ENCODE data around the gene GPR39. TPM values are rescaled to one million over a fixed set of nuclear protein-coding genes. Genes with fewer than 3 reads are reported as not detected.

The GPR39 gene
- total and polyA plus RNA-seq, 2 donors from 2014 or later = 4.9 to 8.7 TPM

GRCh38 chr2:132620115-132620514 lies 203.5 kb downstream of the GPR39 start:
- intact Hi-C loops (cut with DNase I) = no loop called here
- Histone ChIP-seq H3K4me1 (ENCODE audit: control insufficient read depth in 2 of 3, insufficient read depth in 2 of 3, low read depth in 1 of 3, low read length in 3 of 3) (peaks cover 0 to 2% (median 0%) of the 10 kb centered on the region in 3 donors), H3K27ac (ENCODE audit: low read depth in 2 of 2, low read length in 2 of 2) (no peak overlapping the region), H3K36me3 (ENCODE audit: control insufficient read depth in 2 of 3, insufficient read depth in 3 of 3, low read length in 3 of 3) (no peaks in the 10 kb centered on the region), H3K27me3 (ENCODE audit: control insufficient read depth, insufficient read depth, low read length) (no peaks in the 10 kb centered on the region), H3K9me3 (ENCODE audit: control insufficient read depth in 2 of 3, insufficient read depth in 1 of 3, low read length in 3 of 3) (no peaks in the 10 kb centered on the region), H3K4me3 (ENCODE audit: low read length in 3 of 3) (no peak overlapping the region), H3K9ac (ENCODE audit: low read length in 3 of 3) (no peak overlapping the region)
- no peak for FAIRE-seq
- no peak for TF ChIP-seq CTCF (IDR thresholded peaks at IDR 0.05; ENCODE audit: borderline replicate concordance, extremely low read depth, insufficient read depth)
- no peak for DNase-seq

- no peak overlapping the region for H3K9ac ChIP-seq (ENCODE audit: low read length in 3 of 3)
- intact Hi-C loops (cut with DNase I) = no loop called here
- H3K9me3 ChIP-seq (ENCODE audit: control insufficient read depth in 2 of 3, insufficient read depth in 1 of 3, low read length in 3 of 3) = no peaks in the 10 kb centered on the region
- DNase-seq (no peak), FAIRE-seq (no peak)
- no peak overlapping the region for H3K27ac ChIP-seq (ENCODE audit: low read depth in 2 of 2, low read length in 2 of 2)
- peaks cover 0 to 2% (median 0%) of the 10 kb centered on the region in 3 donors for H3K4me1 ChIP-seq (ENCODE audit: control insufficient read depth in 2 of 3, insufficient read depth in 2 of 3, low read depth in 1 of 3, low read length in 3 of 3)
- H3K27me3 ChIP-seq (ENCODE audit: control insufficient read depth, insufficient read depth, low read length) = no peaks in the 10 kb centered on the region
- no peaks in the 10 kb centered on the region for H3K36me3 ChIP-seq (ENCODE audit: control insufficient read depth in 2 of 3, insufficient read depth in 3 of 3, low read length in 3 of 3)
- no peak overlapping the region for H3K4me3 ChIP-seq (ENCODE audit: low read length in 3 of 3)
- TF ChIP-seq CTCF (IDR thresholded peaks at IDR 0.05; ENCODE audit: borderline replicate concordance, extremely low read depth, insufficient read depth) = no peak
These were observed 204.7 kb downstream of the GPR39 start for GRCh38 chr2:132621131-132621875.

- H3K27ac ChIP-seq (ENCODE audit: low read depth in 2 of 2, low read length in 2 of 2) = no peak overlapping the region
- H3K9ac ChIP-seq (ENCODE audit: low read length in 3 of 3) = no peak overlapping the region
- peaks cover 0 to 1% (median 0%) of the 10 kb centered on the region in 3 donors for H3K4me1 ChIP-seq (ENCODE audit: control insufficient read depth in 2 of 3, insufficient read depth in 2 of 3, low read depth in 1 of 3, low read length in 3 of 3)
These were observed 206.7 kb downstream of the GPR39 start for GRCh38 chr2:132623096-132623839.

More at GRCh38 chr2:132623096-132623839, 206.7 kb downstream of the GPR39 start:
- no peaks in the 10 kb centered on the region for H3K27me3 ChIP-seq (ENCODE audit: control insufficient read depth, insufficient read depth, low read length)
- DNase-seq (no peak), FAIRE-seq (no peak)
- TF ChIP-seq CTCF (IDR thresholded peaks at IDR 0.05; ENCODE audit: borderline replicate concordance, extremely low read depth, insufficient read depth) = no peak
- no peaks in the 10 kb centered on the region for H3K36me3 ChIP-seq (ENCODE audit: control insufficient read depth in 2 of 3, insufficient read depth in 3 of 3, low read length in 3 of 3)
- no peaks in the 10 kb centered on the region for H3K9me3 ChIP-seq (ENCODE audit: control insufficient read depth in 2 of 3, insufficient read depth in 1 of 3, low read length in 3 of 3)
- no peak overlapping the region for H3K4me3 ChIP-seq (ENCODE audit: low read length in 3 of 3)
- intact Hi-C loops (cut with DNase I) = no loop called here
